IMR-90 (cell line): ENCODE data around the gene SPPL3. TPM values are rescaled to one million over a fixed set of nuclear protein-coding genes. Genes with fewer than 3 reads are reported as not detected.

Source experiments
- ATAC-seq: fragments of 200-7000 bp; cut with Tn5 transposase; 2 replicates; pipeline ENCODE4 v1.9.1; 2020; ENCODE audit warnings: low read depth, mild to moderate bottlenecking, moderate library complexity
- BruUV-seq: library from RNA; stranded (reverse); fragments of 400-500 nt; replicated peaks from 2 replicates; lab custom pipeline; 2021; lab: Mats Ljungman, UMichigan
- CTCF ChIA-PET: fragments of 300-600 bp; formaldehyde crosslinking; extraction: SDS; loops from one replicate; lab custom pipeline; 2021; ENCODE audit warnings: antibody characterized with exemption; lab: Yijun Ruan, JAX
- POLR2A ChIA-PET: fragments of 300-600 bp; sonication (Branson Sonifier 250); formaldehyde crosslinking; loops from one replicate; lab custom pipeline; 2022; ENCODE audit warnings: antibody characterized with exemption; ENCODE audit not compliant: unreplicated experiment; lab: Charles Lee
- DNase-seq: peaks from one replicate; pipeline ENCODE4 v3.0.0; 2013
- H2AFZ ChIP-seq: replicated peaks from 2 replicates; pipeline ENCODE3; 2013; ENCODE audit warnings: low read length, mild to moderate bottlenecking; ENCODE audit not compliant: poor library complexity
- H2AK5ac ChIP-seq: 2 replicates; pipeline ENCODE4 v1.6.1; 2013; ENCODE audit warnings: low read depth, low read length, inconsistent platforms
- H2AK9ac ChIP-seq: replicated peaks from 2 replicates; pipeline ENCODE3; 2013; ENCODE audit warnings: mild to moderate bottlenecking, low read depth, low read length, moderate library complexity; ENCODE audit not compliant: poor library complexity
- H2BK120ac ChIP-seq: 2 replicates; pipeline ENCODE4 v1.6.1; 2013; ENCODE audit warnings: low read depth, low read length, inconsistent platforms
- H2BK15ac ChIP-seq: 3 replicates; pipeline ENCODE4 v1.6.1; 2013; ENCODE audit warnings: low read depth, low read length, inconsistent platforms
- H2BK20ac ChIP-seq: 2 replicates; pipeline ENCODE4 v1.6.1; 2013; ENCODE audit warnings: low read depth, mild to moderate bottlenecking, inconsistent platforms, low read length, moderate library complexity
- H2BK5ac ChIP-seq: 2 replicates; pipeline ENCODE4 v1.6.1; 2013; ENCODE audit warnings: mild to moderate bottlenecking, low read depth, low read length, inconsistent platforms; ENCODE audit not compliant: poor library complexity, severe bottlenecking
- H3K14ac ChIP-seq: replicated peaks from 2 replicates; pipeline ENCODE4 v1.6.1; 2013; ENCODE audit warnings: low read depth, low read length, inconsistent platforms
- H3K18ac ChIP-seq: 2 replicates; pipeline ENCODE4 v1.6.1; 2013; ENCODE audit warnings: low read depth, low read length, control low read depth
- H3K23ac ChIP-seq: 2 replicates; pipeline ENCODE4 v1.6.1; 2013; ENCODE audit warnings: low read depth, low read length, inconsistent platforms
- H3K27ac ChIP-seq: 2 replicates; pipeline ENCODE4 v1.5.1; 2013; ENCODE audit warnings: mild to moderate bottlenecking, control low read depth, low read length; ENCODE audit not compliant: insufficient read depth
- H3K27me3 ChIP-seq: 2 replicates; pipeline ENCODE4 v1.6.1; 2013; ENCODE audit warnings: low read length; ENCODE audit not compliant: control insufficient read depth, insufficient read depth
- H3K36me3 ChIP-seq: 2 replicates; pipeline ENCODE4 v1.6.1; 2013; ENCODE audit warnings: low read length, mixed read lengths; ENCODE audit not compliant: control insufficient read depth, insufficient read depth
- H3K4ac ChIP-seq: 2 replicates; pipeline ENCODE4 v1.6.1; 2013; ENCODE audit warnings: low read depth, low read length, inconsistent platforms
- H3K4me1 ChIP-seq: 2 replicates; pipeline ENCODE4 v1.6.1; 2013; ENCODE audit warnings: low read length, mixed read lengths; ENCODE audit not compliant: control insufficient read depth, insufficient read depth
- H3K4me2 ChIP-seq: 2 replicates; pipeline ENCODE4 v1.6.1; 2013; ENCODE audit warnings: low read depth, mild to moderate bottlenecking, control low read depth, low read length, moderate library complexity
- H3K4me3 ChIP-seq: 2 replicates; pipeline ENCODE4 v1.5.1; 2013; ENCODE audit warnings: low read depth, mild to moderate bottlenecking, control low read depth, low read length, moderate library complexity; ENCODE audit not compliant: insufficient read depth
- H3K56ac ChIP-seq: 2 replicates; pipeline ENCODE4 v1.6.1; 2013; ENCODE audit warnings: low read length, inconsistent platforms; ENCODE audit not compliant: insufficient read depth; ENCODE audit errors: extremely low read depth
- H3K79me1 ChIP-seq, 2 experiments: 2 replicates each; pipeline ENCODE4 v1.6.1; 2013; ENCODE audit warnings: low read length in 2 of 2, inconsistent platforms in 1 of 2, low read depth in 1 of 2
- H3K9ac ChIP-seq: 2 replicates; pipeline ENCODE4 v1.6.1; 2013; ENCODE audit warnings: low read depth, low read length, control low read depth
- H3K9me1 ChIP-seq: 2 replicates; pipeline ENCODE4 v1.6.1; 2013; ENCODE audit warnings: low read length, inconsistent platforms; ENCODE audit not compliant: insufficient read depth
- H3K9me3 ChIP-seq: 2 replicates; pipeline ENCODE4 v1.6.1; 2013; ENCODE audit warnings: low read length; ENCODE audit not compliant: control insufficient read depth, insufficient read depth
- H4K20me1 ChIP-seq: 2 replicates; pipeline ENCODE4 v1.6.1; 2013; ENCODE audit warnings: low read length, inconsistent platforms; ENCODE audit not compliant: insufficient read depth
- H4K5ac ChIP-seq: 2 replicates; pipeline ENCODE4 v1.6.1; 2013; ENCODE audit warnings: mild to moderate bottlenecking, low read depth, low read length, control low read depth
- H4K8ac ChIP-seq, 2 experiments: 2 replicates each; pipeline ENCODE4 v1.6.1; 2013; ENCODE audit warnings: low read depth in 2 of 2, low read length in 2 of 2, control low read depth in 1 of 2, inconsistent platforms in 1 of 2
- H4K91ac ChIP-seq: 2 replicates; pipeline ENCODE4 v1.6.1; 2013; ENCODE audit warnings: low read depth, low read length, inconsistent platforms; ENCODE audit not compliant: insufficient read depth
- BHLHE40 ChIP-seq: fragments of 150-350 bp; IDR thresholded peaks from 2 replicates; pipeline ENCODE4 v1.6.1; 2016; ENCODE audit warnings: mild to moderate bottlenecking, low read depth, low read length
- CEBPB ChIP-seq: IDR thresholded peaks from 2 replicates; pipeline ENCODE4 v1.6.1; 2012; ENCODE audit warnings: low read depth, low read length, improper control_type of control experiment
- CHD1 ChIP-seq: IDR thresholded peaks from 2 replicates; pipeline ENCODE4 v1.6.1; 2012; ENCODE audit warnings: low read depth, low read length, improper control_type of control experiment
- CTCF ChIP-seq: conservative IDR thresholded peaks from 2 replicates; pipeline ENCODE4 v1.5.1; 2012; ENCODE audit warnings: mild to moderate bottlenecking, low read depth, low read length, improper control_type of control experiment
- ELK1 ChIP-seq: fragments of 150-350 bp; IDR thresholded peaks from 2 replicates; pipeline ENCODE4 v1.6.1; 2016; ENCODE audit warnings: low read depth, mild to moderate bottlenecking, low read length, moderate library complexity, borderline replicate concordance
- FOS ChIP-seq: fragments of 150-350 bp; IDR thresholded peaks from 2 replicates; pipeline ENCODE4 v1.6.1; 2016; ENCODE audit warnings: low read depth, low read length
- MAFK ChIP-seq: IDR thresholded peaks from 2 replicates; pipeline ENCODE4 v1.6.1; 2012; ENCODE audit warnings: low read depth, low read length, improper control_type of control experiment
- MAZ ChIP-seq: IDR thresholded peaks from 2 replicates; pipeline ENCODE4 v1.6.1; 2012; ENCODE audit warnings: low read depth, mild to moderate bottlenecking, low read length, improper control_type of control experiment, moderate library complexity, borderline replicate concordance
- MXI1 ChIP-seq: IDR thresholded peaks from 2 replicates; pipeline ENCODE4 v1.6.1; 2012; ENCODE audit warnings: low read depth, mild to moderate bottlenecking, low read length, moderate library complexity, borderline replicate concordance
- NFE2L2 ChIP-seq: fragments of 150-350 bp; IDR thresholded peaks from 2 replicates; pipeline ENCODE4 v1.6.1; 2016; ENCODE audit warnings: low read depth, mild to moderate bottlenecking, low read length
- POLR2A ChIP-seq: IDR thresholded peaks from 2 replicates; pipeline ENCODE4 v1.6.1; 2012; ENCODE audit warnings: mild to moderate bottlenecking, low read depth, low read length
- RAD21 ChIP-seq: IDR thresholded peaks from 2 replicates; pipeline ENCODE4 v1.6.1; 2012; ENCODE audit warnings: low read length, improper control_type of control experiment
- RCOR1 ChIP-seq: IDR thresholded peaks from 2 replicates; pipeline ENCODE4 v1.6.1; 2012; ENCODE audit warnings: mild to moderate bottlenecking, low read length, improper control_type of control experiment; ENCODE audit not compliant: insufficient replicate concordance
- RFX5 ChIP-seq: IDR thresholded peaks from 2 replicates; pipeline ENCODE4 v1.8.0; 2012; ENCODE audit warnings: low read depth, mild to moderate bottlenecking, low read length, moderate library complexity
- SMC3 ChIP-seq: fragments of 150-350 bp; IDR thresholded peaks from 2 replicates; pipeline ENCODE4 v1.6.1; 2016; ENCODE audit warnings: low read depth, mild to moderate bottlenecking, antibody characterized with exemption, low read length, moderate library complexity
- USF2 ChIP-seq: fragments of 150-350 bp; IDR thresholded peaks from 2 replicates; pipeline ENCODE4 v1.6.1; 2017; ENCODE audit warnings: mild to moderate bottlenecking, antibody characterized with exemption, low read length, low read depth
- WGBS, 2 experiments: methylation state at CpG; one replicate each; pipeline versions ENCODE4 v1.1.5 to v1.1.7; 2013; ENCODE audit warnings: missing lambda C conversion rate in 2 of 2; ENCODE audit not compliant: insufficient read length in 1 of 2; ENCODE audit errors: extremely low coverage in 2 of 2; 5-methylcytosine and 5-hydroxymethylcytosine counted together
- dilution Hi-C: fragments of 300-500 bp; cut with HindIII; formaldehyde crosslinking; loops from one replicate; pipeline ENCODE4 v1.14.3; 2018; ENCODE audit warnings: low sequenced_read_pairs; ENCODE audit not compliant: unreplicated experiment
- in situ Hi-C: fragments of 300-500 bp; cut with MboI; formaldehyde crosslinking; loops from 3 replicates; pipeline ENCODE4 v1.14.3; 2019; ENCODE audit warnings: low sequenced_read_pairs, inconsistent platforms, mixed read lengths
- intact Hi-C: fragments of 100-400 bp; cut with micrococcal nuclease; formaldehyde crosslinking; loops from 2 replicates; pipeline ENCODE4 v1.10.0; 2022
- polyA plus RNA-seq, 3 experiments: library from polyadenylated mRNA; depleted of rRNA; stranded (reverse); fragments of >200 nt; gene quantifications; 2 replicates each; pipeline ENCODE4 v1.2.3, GENCODE V29; 2012; ENCODE audit warnings: low replicate concordance in 1 of 3
- total RNA-seq: library from RNA; depleted of rRNA; stranded (reverse); fragments of >200 nt; gene quantifications from 2 replicates; pipeline ENCODE4 v1.2.3, GENCODE V29; 2012

Gene SPPL3
- total and polyA plus RNA-seq, 2 of the 4 experiments (the other 2 are of a cell fraction) = 1.6 to 18.0 TPM

GRCh38 chr12:120761519-120761934 is 142.6 kb downstream of the SPPL3 start:
- Histone ChIP-seq H3K14ac (no peak overlapping the region), H2AK9ac (no peak overlapping the region), H4K5ac (no peak overlapping the region), H3K9me1 (no peaks in the 10 kb centered on the region; the same call in 1 of the 2 replicates), H3K56ac (no peak overlapping the region), H2BK5ac (no peak overlapping the region), H4K8ac (no peak overlapping the region), H2AFZ (no peak overlapping the region), H3K27ac (no peak overlapping the region), H3K4ac (no peak overlapping the region), H3K23ac (no peak overlapping the region), H3K4me3 (no peak overlapping the region), H2AK5ac (no peak overlapping the region), H3K9me3 (no peaks in the 10 kb centered on the region), H3K18ac (no peak overlapping the region), H4K91ac (no peak overlapping the region), H2BK20ac (no peak overlapping the region), H3K27me3 (no peaks in the 10 kb centered on the region), H2BK15ac (no peak overlapping the region), H4K20me1 (no peaks in the 10 kb centered on the region), H3K4me1 (no peaks in the 10 kb centered on the region), H3K79me1 (no peaks in the 10 kb centered on the region), H2BK120ac (no peak overlapping the region), H3K4me2 (no peak overlapping the region), H3K36me3 (peaks cover 33% of the 10 kb centered on the region), H3K9ac (no peak overlapping the region)
- dilution Hi-C loops = no loop called here
- TF ChIP-seq MXI1 = no peak
- TF ChIP-seq CEBPB = no peak
- no peak for TF ChIP-seq RCOR1
- no peak for TF ChIP-seq ELK1
- no peak for TF ChIP-seq MAFK
- no peak for TF ChIP-seq CHD1
- TF ChIP-seq FOS = no peak
- no peak for TF ChIP-seq MAZ
- no peak for TF ChIP-seq RAD21
- no peak for TF ChIP-seq SMC3
- no peak for TF ChIP-seq POLR2A
- TF ChIP-seq RFX5 = no peak
- no peak for TF ChIP-seq USF2
- TF ChIP-seq BHLHE40 = no peak
- no peak for TF ChIP-seq NFE2L2
- TF ChIP-seq CTCF = no peak
- intact Hi-C loops = loop anchor here (5.0 kb wide), 1 partner anchor 434 kb away; the partner anchor contains the start of gene PLA2G1B
- BruUV-seq = no TSS peak
- in situ Hi-C loops = no loop called here
- ATAC-seq = 0 out of 2 replicates have a peak, but pooled peaks have one; percentile 17
- WGBS, 2 experiments = 77% methylated on average over 4 of the region's 9 CpGs; no CpG with 5 or more reads in 1 of the 2 experiments
- CTCF ChIA-PET = interaction anchor here (0.6 kb wide), 2 partner anchors 210 to 509 kb away, joined by 3 to 4 read pairs; no protein-coding TSS in a partner anchor
- peak; percentile 57 for DNase-seq
- POLR2A ChIA-PET = no interaction called here
